Hepatocyte (in vitro differentiated cells): ENCODE results near the gene TINAG. TPM values are rescaled to one million over a fixed set of nuclear protein-coding genes. Genes with fewer than 3 reads are reported as not detected.

Experiments
- DNase-seq: peaks from one replicate; pipeline ENCODE4 v3.0.0-alpha.2; 2016; ENCODE audit warnings: low spot score
- H2AFZ ChIP-seq: fragments of 200-600 bp; sonication (generic); 2 replicates; pipeline ENCODE4 v1.6.0; 2016; ENCODE audit warnings: antibody characterized with exemption, mild to moderate bottlenecking
- H3K27ac ChIP-seq: fragments of 200-600 bp; sonication (generic); 2 replicates; pipeline ENCODE4 v1.5.1; 2016; ENCODE audit warnings: mild to moderate bottlenecking
- H3K27me3 ChIP-seq: fragments of 200-600 bp; sonication (generic); 2 replicates; pipeline ENCODE4 v1.6.1; 2016
- H3K36me3 ChIP-seq: fragments of 200-600 bp; sonication (generic); replicated peaks from 2 replicates; pipeline ENCODE4 v1.5.1; 2016; ENCODE audit warnings: low read depth; ENCODE audit not compliant: insufficient read depth
- H3K4me1 ChIP-seq: fragments of 200-600 bp; sonication (generic); 2 replicates; pipeline ENCODE4 v1.5.1; 2016; ENCODE audit warnings: mild to moderate bottlenecking, moderate library complexity; ENCODE audit not compliant: insufficient read depth
- H3K4me2 ChIP-seq: fragments of 200-600 bp; sonication (generic); 2 replicates; pipeline ENCODE4 v1.6.0; 2016
- H3K4me3 ChIP-seq: fragments of 200-600 bp; sonication (generic); 2 replicates; pipeline ENCODE4 v1.5.1; 2016; ENCODE audit warnings: mild to moderate bottlenecking
- H3K79me2 ChIP-seq: fragments of 200-600 bp; sonication (generic); 2 replicates; pipeline ENCODE4 v1.6.0; 2017; ENCODE audit warnings: mild to moderate bottlenecking
- H3K9me2 ChIP-seq: fragments of 200-600 bp; sonication (generic); replicated peaks from 2 replicates; pipeline ENCODE4 v1.6.0; 2017; ENCODE audit warnings: mild to moderate bottlenecking; ENCODE audit not compliant: insufficient read depth
- H3K9me3 ChIP-seq: fragments of 200-600 bp; sonication (generic); 2 replicates; pipeline ENCODE4 v1.5.1; 2016; ENCODE audit warnings: low read depth, mild to moderate bottlenecking
- H4K20me1 ChIP-seq: fragments of 200-600 bp; sonication (generic); 2 replicates; pipeline ENCODE4 v1.6.0; 2016; ENCODE audit warnings: mild to moderate bottlenecking; ENCODE audit not compliant: insufficient read depth, poor library complexity, severe bottlenecking
- CTCF ChIP-seq: fragments of 200-600 bp; sonication (generic); IDR thresholded peaks from 2 replicates; pipeline ENCODE4 v1.5.1; 2016; ENCODE audit warnings: antibody characterized with exemption, mild to moderate bottlenecking; ENCODE audit not compliant: poor library complexity
- EZH2 ChIP-seq: fragments of 200-600 bp; sonication (generic); IDR thresholded peaks from 2 replicates; pipeline ENCODE4 v1.6.1; 2016; ENCODE audit warnings: antibody characterized with exemption, mild to moderate bottlenecking, borderline replicate concordance
- EZH2phosphoT487 ChIP-seq: fragments of 200-600 bp; sonication (generic); IDR thresholded peaks from one replicate; pipeline ENCODE4 v1.6.1; 2018; ENCODE audit warnings: antibody characterized with exemption, mild to moderate bottlenecking, low read depth, moderate library complexity; ENCODE audit not compliant: unreplicated experiment, severe bottlenecking
- WGBS: methylation state at CpG from one replicate; pipeline ENCODE4 v1.1.6; 2016; ENCODE audit warnings: low lambda C conversion rate; ENCODE audit errors: missing lambda C conversion rate; 5-methylcytosine and 5-hydroxymethylcytosine counted together
- polyA plus RNA-seq: library from polyadenylated mRNA; unstranded; fragments of >200 nt; fragmentation: Nextera tagmentation; extraction: Ambion mirVana; gene quantifications from 2 replicates; pipeline ENCODE4 v1.2.1, GENCODE V29; 2016
- total RNA-seq: library from RNA; depleted of rRNA; stranded (reverse); fragments of >200 nt; gene quantifications from 2 replicates; pipeline ENCODE4 v1.2.3, GENCODE V29; 2014

TINAG gene
- total and polyA plus RNA-seq, 2 experiments from 2014 or later, result 0.76 to 1.1 TPM

- no peak for TF ChIP-seq EZH2
- TF ChIP-seq EZH2phosphoT487, result no peak
- TF ChIP-seq CTCF, result no peak
- 89% methylated on average over 2 of the region's 2 CpGs for WGBS
- no peak for DNase-seq
Measured at GRCh38 chr6:54299542-54300269, 8.5 kb upstream of the TINAG start.

GRCh38 chr6:54301770-54302169 lies 6.5 kb upstream of the TINAG start:
- TF ChIP-seq CTCF, result no peak
- TF ChIP-seq EZH2phosphoT487, result no peak
- no peak for TF ChIP-seq EZH2
- no peaks in the 10 kb centered on the region for H3K4me1 ChIP-seq
- no peaks in the 10 kb centered on the region for H3K27me3 ChIP-seq
- no peak overlapping the region for H2AFZ ChIP-seq
- H3K4me2 ChIP-seq, result no peak overlapping the region
- H3K79me2 ChIP-seq, result no peaks in the 10 kb centered on the region
- no peaks in the 10 kb centered on the region for H3K9me2 ChIP-seq
- no peaks in the 10 kb centered on the region for H3K36me3 ChIP-seq
- no peaks in the 10 kb centered on the region for H3K9me3 ChIP-seq
- no peaks in the 10 kb centered on the region for H4K20me1 ChIP-seq
- DNase-seq, result no peak
- H3K27ac ChIP-seq, result no peak overlapping the region
- H3K4me3 ChIP-seq, result no peak overlapping the region

More at GRCh38 chr6:54299542-54300269, 8.5 kb upstream of the TINAG start:
- no peak overlapping the region for H3K4me3 ChIP-seq
- H3K27me3 ChIP-seq, result no peaks in the 10 kb centered on the region
- H3K36me3 ChIP-seq, result no peaks in the 10 kb centered on the region
- no peaks in the 10 kb centered on the region for H3K9me3 ChIP-seq
- H3K79me2 ChIP-seq, result no peaks in the 10 kb centered on the region
- H3K4me1 ChIP-seq, result no peaks in the 10 kb centered on the region
- H2AFZ ChIP-seq, result no peak overlapping the region
- H3K4me2 ChIP-seq, result no peak overlapping the region
- H3K9me2 ChIP-seq, result no peaks in the 10 kb centered on the region
- H3K27ac ChIP-seq, result no peak overlapping the region
- H4K20me1 ChIP-seq, result no peaks in the 10 kb centered on the region

- Histone ChIP-seq H3K9me3 (no peaks in the 10 kb centered on the region), H3K9me2 (no peaks in the 10 kb centered on the region), H3K4me3 (no peak overlapping the region), H3K4me2 (peak overlapping the region; percentile 39), H4K20me1 (no peaks in the 10 kb centered on the region), H3K4me1 (no peaks in the 10 kb centered on the region), H2AFZ (no peak overlapping the region), H3K36me3 (no peaks in the 10 kb centered on the region), H3K27ac (peak overlapping the region; percentile 46), H3K27me3 (no peaks in the 10 kb centered on the region), H3K79me2 (no peaks in the 10 kb centered on the region)
- DNase-seq, result peak; percentile 67
- no peak for TF ChIP-seq CTCF
- no peak for TF ChIP-seq EZH2
- TF ChIP-seq EZH2phosphoT487, result no peak
- WGBS, result 41% methylated on average over 2 of the region's 2 CpGs
Measured at GRCh38 chr6:54307439-54307910, 766 bp upstream of the TINAG start.

GRCh38 chr6:54308986-54309315 lies 710 bp downstream of the TINAG start:
- WGBS, result 81% methylated on average over 4 of the region's 4 CpGs
- no peak overlapping the region for H2AFZ ChIP-seq
- no peak overlapping the region for H3K4me3 ChIP-seq

More at GRCh38 chr6:54308986-54309315, 710 bp downstream of the TINAG start:
- Histone ChIP-seq H3K4me1 (no peaks in the 10 kb centered on the region), H3K9me2 (no peaks in the 10 kb centered on the region), H3K27ac (no peak overlapping the region), H3K79me2 (no peaks in the 10 kb centered on the region), H4K20me1 (no peaks in the 10 kb centered on the region), H3K36me3 (no peaks in the 10 kb centered on the region), H3K4me2 (no peak overlapping the region), H3K9me3 (no peaks in the 10 kb centered on the region), H3K27me3 (no peaks in the 10 kb centered on the region)
- no peak for DNase-seq
- TF ChIP-seq EZH2, result no peak
- TF ChIP-seq CTCF, result no peak
- no peak for TF ChIP-seq EZH2phosphoT487
